HCT116 (cell line): ENCODE results near the gene ADGRB3. TPM values are rescaled to one million over a fixed set of nuclear protein-coding genes. Genes with fewer than 3 reads are reported as not detected.

Source experiments
- ATAC-seq: fragments of 200-7000 bp; cut with Tn5 transposase; 2 replicates; pipeline ENCODE4 v1.9.1; 2020; ENCODE audit warnings: mild to moderate bottlenecking, moderate library complexity
- BruUV-seq: library from RNA; stranded (reverse); fragments of 400-500 nt; replicated peaks from 2 replicates; lab custom pipeline; 2021; lab: Mats Ljungman, UMichigan
- CTCF ChIA-PET: fragments of 300-600 bp; sonication (Branson Sonifier 250); formaldehyde crosslinking; loops from one replicate; lab custom pipeline; 2021; ENCODE audit warnings: antibody characterized with exemption; lab: Charles Lee
- POLR2A ChIA-PET: fragments of 300-600, 350-600 bp; sonication (Branson Sonifier 250); formaldehyde crosslinking; loops from one replicate; lab custom pipeline; 2021; ENCODE audit warnings: antibody characterized with exemption; lab: Charles Lee
- RAD21 ChIA-PET, 2 experiments: fragments of 300-600 bp; sonication (Branson Sonifier 250); formaldehyde crosslinking; loops; one replicate each; lab custom pipeline; 2023; ENCODE audit warnings: low total read pairs in 2 of 2; ENCODE audit not compliant: uncharacterized antibody in 2 of 2, unreplicated experiment in 2 of 2, low non-redundant PET in 1 of 2; lab: Charles Lee
- DNase-seq: peaks from one replicate; pipeline ENCODE4 v3.0.0-alpha.2; 2010; ENCODE audit warnings: low read depth, low spot score
- H2AFZ ChIP-seq: fragments of 200-600 bp; shearing (Covaris generic), sonication (generic); 2 replicates; pipeline ENCODE4 v1.6.1; 2017; ENCODE audit warnings: low read depth, mixed run types, mixed read lengths, antibody characterized with exemption, low read length; ENCODE audit not compliant: poor library complexity, severe bottlenecking
- H3K27ac ChIP-seq: 2 replicates; pipeline ENCODE4 v1.5.1; 2012; ENCODE audit warnings: low read depth, low read length
- H3K27me3 ChIP-seq: fragments of 200-600 bp; sonication (generic); 2 replicates; pipeline ENCODE4 v1.6.1; 2016; ENCODE audit warnings: mixed run types, low read length, mixed read lengths; ENCODE audit not compliant: insufficient read depth
- H3K36me3 ChIP-seq, 2 experiments: fragments of 200-500 bp in 1 of 2; fragments of 200-600 bp in 1 of 2; sonication (Bioruptor generic) in 1 of 2; sonication (generic) in 1 of 2; 2 replicates each; pipeline versions ENCODE4 v1.5.1 to v1.6.1; 2014 to 2016; ENCODE audit warnings: low read length in 2 of 2, inconsistent platforms in 1 of 2, mixed read lengths in 1 of 2, mixed run types in 1 of 2; ENCODE audit not compliant: insufficient read depth in 2 of 2, control insufficient read depth in 1 of 2
- H3K4me1 ChIP-seq, 2 experiments: fragments of 200-600 bp in 1 of 2; sonication (generic) in 1 of 2; 2 replicates each; pipeline versions ENCODE4 v1.5.1 to v1.6.1; 2012 to 2017; ENCODE audit warnings: low read length in 2 of 2, inconsistent platforms in 1 of 2, mild to moderate bottlenecking in 1 of 2, mixed read lengths in 1 of 2, mixed run types in 1 of 2, moderate library complexity in 1 of 2; ENCODE audit not compliant: insufficient read depth in 2 of 2, control insufficient read depth in 1 of 2
- H3K4me2 ChIP-seq: fragments of 200-600 bp; sonication (generic); 2 replicates; pipeline ENCODE4 v1.6.1; 2017; ENCODE audit warnings: mixed run types, low read length, mixed read lengths
- H3K4me3 ChIP-seq, 2 experiments: fragments of 200-600 bp in 1 of 2; sonication (generic) in 1 of 2; replicated peaks in 1 of 2; 2 replicates each; pipeline ENCODE4 v1.5.1; 2011 to 2016; ENCODE audit warnings: low read length in 2 of 2, control low read depth in 1 of 2, low read depth in 1 of 2, mild to moderate bottlenecking in 1 of 2, mixed read lengths in 1 of 2, mixed run types in 1 of 2
- H3K79me2 ChIP-seq: fragments of 200-600 bp; sonication (generic); 2 replicates; pipeline ENCODE4 v1.6.1; 2017; ENCODE audit warnings: mild to moderate bottlenecking, mixed run types, low read length, moderate library complexity, mixed read lengths; ENCODE audit not compliant: insufficient read depth
- H3K9ac ChIP-seq: fragments of 200-600 bp; sonication (generic); 2 replicates; pipeline ENCODE4 v1.6.1; 2016; ENCODE audit warnings: low read length, mixed read lengths
- H3K9me2 ChIP-seq: fragments of 200-600 bp; sonication (generic), shearing (Covaris generic); 2 replicates; pipeline ENCODE4 v1.6.1; 2017; ENCODE audit warnings: mixed run types, mild to moderate bottlenecking, moderate library complexity; ENCODE audit not compliant: insufficient read depth
- H3K9me3 ChIP-seq, 2 experiments: fragments of 200-500 bp in 1 of 2; fragments of 200-600 bp in 1 of 2; sonication (Bioruptor generic) in 1 of 2; sonication (generic) in 1 of 2; 2 replicates each; pipeline ENCODE4 v1.6.1; 2014 to 2017; ENCODE audit warnings: low read length in 2 of 2, mixed read lengths in 2 of 2, inconsistent platforms in 1 of 2, low read depth in 1 of 2, mild to moderate bottlenecking in 1 of 2, mixed run types in 1 of 2, moderate library complexity in 1 of 2; ENCODE audit not compliant: control insufficient read depth in 1 of 2, insufficient read depth in 1 of 2
- H4K20me1 ChIP-seq: fragments of 200-600 bp; sonication (generic), shearing (Covaris generic); 2 replicates; pipeline ENCODE4 v1.6.1; 2017; ENCODE audit warnings: mixed run types, mild to moderate bottlenecking, moderate library complexity; ENCODE audit not compliant: insufficient read depth
- CBX3 ChIP-seq: IDR thresholded peaks from 2 replicates; pipeline ENCODE4 v1.6.1; 2012; ENCODE audit warnings: low read depth
- CEBPB ChIP-seq: IDR thresholded peaks from 2 replicates; pipeline ENCODE4 v1.6.1; 2012; ENCODE audit warnings: low read depth
- CTCF ChIP-seq, 3 experiments: fragments of 200-600 bp in 1 of 3; sonication (generic) in 1 of 3; IDR thresholded peaks in 2 of 3; conservative IDR thresholded peaks in 1 of 3; 2 replicates each; pipeline ENCODE4 v1.5.1; 2012 to 2017; ENCODE audit warnings: low read depth in 2 of 3, low read length in 2 of 3, antibody characterized with exemption in 1 of 3, borderline replicate concordance in 1 of 3, control low read depth in 1 of 3, mild to moderate bottlenecking in 1 of 3, mixed read lengths in 1 of 3, mixed run types in 1 of 3, moderate library complexity in 1 of 3; ENCODE audit not compliant: insufficient read depth in 1 of 3
- ELF1 ChIP-seq: IDR thresholded peaks from 2 replicates; pipeline ENCODE4 v1.6.1; 2012; ENCODE audit warnings: low read depth, borderline replicate concordance
- EZH2 ChIP-seq: fragments of 200-600 bp; sonication (generic); IDR thresholded peaks from 2 replicates; pipeline ENCODE4 v1.6.1; 2017; ENCODE audit warnings: antibody characterized with exemption, mixed run types
- EZH2phosphoT487 ChIP-seq: fragments of 200-600 bp; IDR thresholded peaks from 2 replicates; pipeline ENCODE4 v1.6.1; 2018; ENCODE audit warnings: antibody characterized with exemption, borderline replicate concordance
- FOSL1 ChIP-seq: IDR thresholded peaks from 2 replicates; pipeline ENCODE4 v1.6.1; 2012; ENCODE audit warnings: low read depth
- JUND ChIP-seq: IDR thresholded peaks from 2 replicates; pipeline ENCODE4 v1.6.1; 2012
- POLR2AphosphoS5 ChIP-seq: IDR thresholded peaks from 2 replicates; pipeline ENCODE4 v1.6.1; 2011; ENCODE audit warnings: mild to moderate bottlenecking, low read depth, low read length, moderate library complexity
- RAD21 ChIP-seq: IDR thresholded peaks from 2 replicates; pipeline ENCODE4 v1.6.1; 2012; ENCODE audit warnings: low read depth, mild to moderate bottlenecking
- REST ChIP-seq: IDR thresholded peaks from 2 replicates; pipeline ENCODE4 v1.6.1; 2012; ENCODE audit warnings: low read depth
- SIN3A ChIP-seq: IDR thresholded peaks from 2 replicates; pipeline ENCODE4 v1.6.1; 2012; ENCODE audit warnings: low read depth
- SRF ChIP-seq: IDR thresholded peaks from 2 replicates; pipeline ENCODE4 v1.6.1; 2012; ENCODE audit warnings: low read depth
- TCF7L2 ChIP-seq: IDR thresholded peaks from 2 replicates; pipeline ENCODE4 v1.7.0; 2011; ENCODE audit warnings: borderline replicate concordance, inconsistent platforms; ENCODE audit not compliant: insufficient read depth, insufficient read length; ENCODE audit errors: extremely low read depth
- YY1 ChIP-seq: IDR thresholded peaks from 2 replicates; pipeline ENCODE4 v1.6.1; 2011; ENCODE audit warnings: low read length, low read depth, moderate library complexity, mild to moderate bottlenecking; ENCODE audit not compliant: insufficient replicate concordance; ENCODE audit errors: extremely low read depth
- ZNF274 ChIP-seq: fragments of 200-500 bp; sonication (Bioruptor generic); IDR thresholded peaks from 2 replicates; pipeline ENCODE4 v1.6.1; 2014; ENCODE audit warnings: mild to moderate bottlenecking, low read depth, low read length, inconsistent platforms
- intact Hi-C: fragments of 100-400 bp; cut with micrococcal nuclease; formaldehyde crosslinking; loops from 2 replicates; pipeline ENCODE4 v1.10.0; 2022
- total RNA-seq: library from RNA; stranded (reverse); gene quantifications from one replicate; pipeline ENCODE4 v1.2.1, GENCODE V29; 2021; ENCODE audit not compliant: unreplicated experiment
- TF ChIP-seq, protein P1 (sequence below): IDR thresholded peaks from 2 replicates; pipeline ENCODE4 v1.6.1; 2011; ENCODE audit warnings: mild to moderate bottlenecking, low read length, moderate library complexity; ENCODE audit not compliant: insufficient replicate concordance; ENCODE audit errors: extremely low read depth
- TF ChIP-seq, protein P2 (sequence below): IDR thresholded peaks from 2 replicates; pipeline ENCODE4 v1.6.1; 2012

The ADGRB3 gene
- total RNA-seq, 1 experiment from 2014 or later, result not detected

- Histone ChIP-seq H3K79me2 (no peaks in the 10 kb centered on the region), H3K9ac (no peak overlapping the region), H3K4me3 (no peak overlapping the region), H2AFZ (no peak overlapping the region), H3K4me1 (no peaks in the 10 kb centered on the region), H3K27ac (no peak overlapping the region), H3K36me3 (no peaks in the 10 kb centered on the region), H3K9me3 (peaks cover 0 to 21% of the 10 kb centered on the region in 2 experiments; a peak in 2 of 4 replicates), H3K4me2 (no peak overlapping the region), H3K9me2 (no peaks in the 10 kb centered on the region), H4K20me1 (no peaks in the 10 kb centered on the region; the same call in 1 of the 2 replicates), H3K27me3 (no peaks in the 10 kb centered on the region)
- ChIA-PET RAD21 (no interaction called here), POLR2A (no interaction called here), CTCF (no interaction called here)
- no peak for DNase-seq
- no TSS peak for BruUV-seq
- TF ChIP-seq CBX3 (no peak), RAD21 (no peak), ZNF274 (no peak), FOSL1 (no peak), EZH2phosphoT487 (no peak), POLR2AphosphoS5 (no peak), CEBPB (no peak), CTCF (IDR thresholded peaks at IDR 0.05 in 2 of 3, conservative IDR thresholded peaks at IDR 0.05 in 1 of 3; ENCODE audit: borderline replicate concordance in 1 of 3, insufficient read depth in 1 of 3, low read depth in 2 of 3, low read length in 2 of 3) (no peak), EZH2 (no peak), SIN3A (no peak), JUND (no peak), YY1 (no peak), REST (no peak), SRF (no peak), TCF7L2 (no peak), ELF1 (no peak)
- TF ChIP-seq, protein P1, sequence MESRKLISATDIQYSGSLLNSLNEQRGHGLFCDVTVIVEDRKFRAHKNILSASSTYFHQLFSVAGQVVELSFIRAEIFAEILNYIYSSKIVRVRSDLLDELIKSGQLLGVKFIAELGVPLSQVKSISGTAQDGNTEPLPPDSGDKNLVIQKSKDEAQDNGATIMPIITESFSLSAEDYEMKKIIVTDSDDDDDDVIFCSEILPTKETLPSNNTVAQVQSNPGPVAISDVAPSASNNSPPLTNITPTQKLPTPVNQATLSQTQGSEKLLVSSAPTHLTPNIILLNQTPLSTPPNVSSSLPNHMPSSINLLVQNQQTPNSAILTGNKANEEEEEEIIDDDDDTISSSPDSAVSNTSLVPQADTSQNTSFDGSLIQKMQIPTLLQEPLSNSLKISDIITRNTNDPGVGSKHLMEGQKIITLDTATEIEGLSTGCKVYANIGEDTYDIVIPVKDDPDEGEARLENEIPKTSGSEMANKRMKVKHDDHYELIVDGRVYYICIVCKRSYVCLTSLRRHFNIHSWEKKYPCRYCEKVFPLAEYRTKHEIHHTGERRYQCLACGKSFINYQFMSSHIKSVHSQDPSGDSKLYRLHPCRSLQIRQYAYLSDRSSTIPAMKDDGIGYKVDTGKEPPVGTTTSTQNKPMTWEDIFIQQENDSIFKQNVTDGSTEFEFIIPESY, result no peak
- TF ChIP-seq, protein P2, sequence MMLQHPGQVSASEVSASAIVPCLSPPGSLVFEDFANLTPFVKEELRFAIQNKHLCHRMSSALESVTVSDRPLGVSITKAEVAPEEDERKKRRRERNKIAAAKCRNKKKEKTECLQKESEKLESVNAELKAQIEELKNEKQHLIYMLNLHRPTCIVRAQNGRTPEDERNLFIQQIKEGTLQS, result no peak
- no peak for ATAC-seq
- intact Hi-C loops, result no loop called here
Measured at GRCh38 chr6:69337311-69337710, 702.2 kb downstream of the ADGRB3 start.
